K562 (cell line): ENCODE results near the gene ARHGAP25. TPM values are rescaled to one million over a fixed set of nuclear protein-coding genes. Genes with fewer than 3 reads are reported as not detected.

Experiments
- COPS2 ChIP-seq: fragments of 450-650 bp; conservative IDR thresholded peaks from 2 replicates; pipeline ENCODE4 v1.6.1; 2016; ENCODE audit warnings: mild to moderate bottlenecking, moderate library complexity
- FOS ChIP-seq: IDR thresholded peaks from 3 replicates; pipeline ENCODE4 v1.6.1; 2011; ENCODE audit not compliant: insufficient read length; ENCODE audit errors: extremely low read depth
- ILF3 ChIP-seq: fragments of 450-650 bp; IDR thresholded peaks from 2 replicates; pipeline ENCODE4 v1.6.1; 2018; ENCODE audit warnings: antibody characterized with exemption, mild to moderate bottlenecking, moderate library complexity, borderline replicate concordance
- NFIC ChIP-seq: fragments of 450-650 bp; IDR thresholded peaks from 2 replicates; pipeline ENCODE4 v1.6.1; 2017; ENCODE audit warnings: mild to moderate bottlenecking, inconsistent platforms
- RAD21 ChIP-seq, 2 experiments: fragments of 250-450 bp in 1 of 2; fragments of 450-650 bp in 1 of 2; sonication (Bioruptor Pico) in 1 of 2; formaldehyde crosslinking in 1 of 2; IDR thresholded peaks in 1 of 2; conservative IDR thresholded peaks in 1 of 2; 2 replicates each; pipeline versions ENCODE4 v1.4.0 to v1.8.0; 2020 to 2022; ENCODE audit warnings: mild to moderate bottlenecking in 2 of 2, moderate library complexity in 1 of 2
- ZSCAN29 ChIP-seq: fragments of 450-650 bp; IDR thresholded peaks from 2 replicates; pipeline ENCODE4 v1.6.1; 2017
- polyA plus RNA-seq, 8 experiments: library from polyadenylated mRNA; depleted of rRNA in 4 of 8; stranded (reverse) in 5 of 8; unstranded in 3 of 8; fragments of >200 nt; fragmentation: Nextera tagmentation in 2 of 8; fragmentation: Illumina TruSeq in 1 of 8; extraction: Ambion mirVana in 2 of 8; extraction: Trizol in 1 of 8; gene quantifications; 2 replicates each; pipeline versions ENCODE4 v1.2.1 to v1.2.3, GENCODE V29; 2011 to 2014; ENCODE audit warnings: inconsistent platforms in 1 of 8, missing spikeins in 1 of 8
- total RNA-seq, 7 experiments: library from RNA; depleted of rRNA in 6 of 7; stranded (reverse); fragments of >200 nt in 6 of 7; fragmentation: Illumina TruSeq in 2 of 7; extraction: Trizol in 2 of 7; gene quantifications; 2 replicates each; pipeline versions ENCODE4 v1.2.1 to v1.2.3, GENCODE V29; 2011 to 2021; ENCODE audit warnings: low replicate concordance in 1 of 7
- TF ChIP-seq, protein P1 (sequence below), 2 experiments: fragments of 450-650 bp; IDR thresholded peaks; 2 replicates each; pipeline ENCODE4 v1.6.1; 2016; ENCODE audit warnings: mild to moderate bottlenecking in 2 of 2, borderline replicate concordance in 1 of 2, low read depth in 1 of 2, moderate library complexity in 1 of 2
- TF ChIP-seq, protein P2 (sequence below): fragments of 450-650 bp; formaldehyde crosslinking; IDR thresholded peaks from 2 replicates; pipeline ENCODE4 v1.4.0; 2022; ENCODE audit warnings: missing genetic modification characterization
- TF ChIP-seq, protein P3 (sequence below), 2 experiments: fragments of 150-350 bp in 1 of 2; IDR thresholded peaks; 2 replicates each; pipeline ENCODE4 v1.6.1; 2012 to 2016; ENCODE audit warnings: low read depth in 2 of 2, low read length in 2 of 2, mild to moderate bottlenecking in 1 of 2, moderate library complexity in 1 of 2
- TF ChIP-seq, protein P4 (sequence below), 3 experiments: IDR thresholded peaks in 2 of 3; conservative IDR thresholded peaks in 1 of 3; 2 replicates each; pipeline ENCODE4 v1.5.1; 2011 to 2012; ENCODE audit warnings: low read length in 3 of 3, mild to moderate bottlenecking in 3 of 3, control low read depth in 2 of 3, improper control_type of control experiment in 1 of 3, inconsistent platforms in 1 of 3, low read depth in 1 of 3, mixed read lengths in 1 of 3, moderate library complexity in 1 of 3; ENCODE audit not compliant: insufficient read depth in 2 of 3

ARHGAP25 gene
- total and polyA plus RNA-seq, 9 of the 15 experiments (the other 6 are each of a cell fraction or from before 2014, with no cell fraction given) = 4.9 to 14.8 (median 10.7) TPM

DNA sequence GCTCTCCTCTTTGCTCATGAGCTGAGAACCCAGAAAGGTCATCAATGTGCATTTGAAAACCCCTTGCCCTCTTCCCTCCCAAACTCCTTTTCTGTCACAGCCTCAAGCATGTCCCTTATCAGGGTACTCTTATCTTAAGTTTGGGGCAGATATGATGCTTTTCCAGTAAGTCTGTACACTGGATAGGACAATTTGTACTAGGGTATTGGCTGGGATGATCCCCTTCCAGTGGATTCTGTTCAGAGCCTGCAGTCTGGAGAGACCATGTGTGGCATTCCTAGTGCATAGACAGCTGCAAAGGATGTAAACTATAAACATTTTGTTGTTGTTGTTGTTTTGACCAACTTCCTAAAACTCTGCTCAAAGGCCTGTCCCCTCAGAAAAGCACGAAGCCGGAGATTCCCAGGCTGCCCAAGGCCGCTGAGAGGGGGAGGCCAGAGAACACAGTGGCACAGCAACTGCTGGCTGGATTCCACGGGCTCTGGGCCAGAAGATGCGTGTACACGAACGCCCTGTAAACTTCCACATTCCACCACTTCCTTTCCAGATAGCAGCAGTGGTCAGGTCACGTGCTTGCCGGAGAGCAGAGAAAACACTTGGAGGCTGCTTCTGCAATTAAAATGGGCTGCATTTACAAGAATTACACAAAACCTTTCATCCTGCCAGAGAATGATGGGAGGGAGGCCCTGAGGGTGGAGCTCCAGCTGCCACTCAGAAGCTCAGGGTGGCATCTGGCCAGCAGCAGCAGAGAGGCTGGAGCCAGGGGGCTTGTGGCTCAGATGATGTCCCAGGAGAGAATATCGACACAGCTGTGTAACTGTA is 94.5 kb downstream of the ARHGAP25 start (continued):
- TF ChIP-seq, protein P1, sequence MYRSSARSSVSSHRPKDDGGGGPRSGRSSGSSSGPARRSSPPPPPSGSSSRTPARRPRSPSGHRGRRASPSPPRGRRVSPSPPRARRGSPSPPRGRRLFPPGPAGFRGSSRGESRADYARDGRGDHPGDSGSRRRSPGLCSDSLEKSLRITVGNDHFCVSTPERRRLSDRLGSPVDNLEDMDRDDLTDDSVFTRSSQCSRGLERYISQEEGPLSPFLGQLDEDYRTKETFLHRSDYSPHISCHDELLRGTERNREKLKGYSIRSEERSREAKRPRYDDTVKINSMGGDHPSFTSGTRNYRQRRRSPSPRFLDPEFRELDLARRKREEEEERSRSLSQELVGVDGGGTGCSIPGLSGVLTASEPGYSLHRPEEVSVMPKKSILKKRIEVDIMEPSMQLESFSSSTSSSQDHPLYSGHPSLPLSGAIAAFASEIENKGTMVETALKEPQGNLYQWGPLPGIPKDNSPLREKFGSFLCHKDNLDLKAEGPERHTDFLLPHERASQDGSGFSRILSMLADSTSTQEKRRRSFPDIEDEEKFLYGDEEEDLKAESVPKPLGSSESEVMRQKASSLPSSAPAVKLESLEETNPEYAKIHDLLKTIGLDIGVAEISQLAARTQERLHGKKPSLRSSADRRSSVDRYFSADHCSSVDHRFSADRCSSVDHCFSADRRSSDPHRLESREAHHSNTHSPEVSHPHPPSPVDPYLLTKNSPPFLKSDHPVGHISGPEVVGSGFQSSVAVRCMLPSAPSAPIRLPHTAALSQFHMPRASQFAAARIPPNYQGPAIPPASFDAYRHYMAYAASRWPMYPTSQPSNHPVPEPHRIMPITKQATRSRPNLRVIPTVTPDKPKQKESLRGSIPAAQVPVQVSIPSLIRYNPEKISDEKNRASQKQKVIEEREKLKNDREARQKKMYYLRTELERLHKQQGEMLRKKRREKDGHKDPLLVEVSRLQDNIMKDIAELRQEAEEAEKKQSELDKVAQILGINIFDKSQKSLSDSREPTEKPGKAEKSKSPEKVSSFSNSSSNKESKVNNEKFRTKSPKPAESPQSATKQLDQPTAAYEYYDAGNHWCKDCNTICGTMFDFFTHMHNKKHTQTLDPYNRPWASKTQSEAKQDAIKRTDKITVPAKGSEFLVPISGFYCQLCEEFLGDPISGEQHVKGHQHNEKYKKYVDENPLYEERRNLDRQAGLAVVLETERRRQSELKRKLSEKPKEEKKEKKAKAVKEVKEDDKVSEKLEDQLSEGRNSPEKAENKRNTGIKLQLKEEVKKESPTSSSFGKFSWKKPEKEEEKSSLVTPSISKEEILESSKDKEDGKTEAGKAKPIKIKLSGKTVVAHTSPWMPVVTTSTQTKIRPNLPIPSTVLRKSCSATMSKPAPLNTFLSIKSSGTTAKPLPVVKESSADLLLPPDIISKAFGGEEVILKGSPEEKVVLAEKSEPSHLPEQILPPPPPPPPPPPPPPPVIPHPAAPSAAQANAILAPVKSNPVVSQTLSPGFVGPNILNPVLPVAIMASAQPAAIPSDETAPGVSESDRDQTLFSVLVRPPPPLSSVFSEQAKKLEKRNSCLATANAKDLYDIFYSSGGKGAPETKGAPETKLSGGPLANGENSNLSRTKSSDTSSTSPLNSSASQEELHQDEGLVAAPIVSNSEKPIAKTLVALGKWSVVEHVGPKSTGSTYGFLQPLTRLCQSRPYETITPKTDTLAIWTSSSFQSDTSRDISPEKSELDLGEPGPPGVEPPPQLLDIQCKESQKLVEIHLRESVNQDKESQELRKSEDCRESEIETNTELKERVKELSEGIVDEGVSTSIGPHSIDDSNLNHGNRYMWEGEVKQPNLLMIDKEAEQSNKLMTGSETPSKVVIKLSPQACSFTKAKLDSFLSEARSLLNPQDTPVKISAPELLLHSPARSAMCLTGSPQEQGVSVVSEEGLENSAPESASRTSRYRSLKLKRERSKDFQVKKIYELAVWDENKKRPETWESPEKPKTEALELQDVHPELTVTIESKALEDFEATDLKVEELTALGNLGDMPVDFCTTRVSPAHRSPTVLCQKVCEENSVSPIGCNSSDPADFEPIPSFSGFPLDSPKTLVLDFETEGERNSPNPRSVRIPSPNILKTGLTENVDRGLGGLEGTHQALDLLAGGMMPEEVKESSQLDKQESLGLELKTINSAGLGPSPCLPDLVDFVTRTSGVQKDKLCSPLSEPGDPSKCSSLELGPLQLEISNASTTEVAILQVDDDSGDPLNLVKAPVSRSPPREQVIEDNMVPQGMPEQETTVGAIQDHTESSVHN (IDR thresholded peaks at IDR 0.05; ENCODE audit: borderline replicate concordance in 1 of 2, low read depth in 1 of 2) = peak in 1 of 2 experiments; percentile 48; a peak in 1 of 4 replicates
- TF ChIP-seq NFIC = peak; percentile 97
- no peak for TF ChIP-seq ZSCAN29
- no peak for TF ChIP-seq COPS2
- no peak for TF ChIP-seq FOS
- TF ChIP-seq, protein P2, sequence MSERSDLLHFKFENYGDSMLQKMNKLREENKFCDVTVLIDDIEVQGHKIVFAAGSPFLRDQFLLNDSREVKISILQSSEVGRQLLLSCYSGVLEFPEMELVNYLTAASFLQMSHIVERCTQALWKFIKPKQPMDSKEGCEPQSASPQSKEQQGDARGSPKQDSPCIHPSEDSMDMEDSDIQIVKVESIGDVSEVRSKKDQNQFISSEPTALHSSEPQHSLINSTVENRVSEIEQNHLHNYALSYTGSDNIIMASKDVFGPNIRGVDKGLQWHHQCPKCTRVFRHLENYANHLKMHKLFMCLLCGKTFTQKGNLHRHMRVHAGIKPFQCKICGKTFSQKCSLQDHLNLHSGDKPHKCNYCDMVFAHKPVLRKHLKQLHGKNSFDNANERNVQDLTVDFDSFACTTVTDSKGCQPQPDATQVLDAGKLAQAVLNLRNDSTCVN (CRISPR knock-in tag) = no peak
- TF ChIP-seq, protein P3, sequence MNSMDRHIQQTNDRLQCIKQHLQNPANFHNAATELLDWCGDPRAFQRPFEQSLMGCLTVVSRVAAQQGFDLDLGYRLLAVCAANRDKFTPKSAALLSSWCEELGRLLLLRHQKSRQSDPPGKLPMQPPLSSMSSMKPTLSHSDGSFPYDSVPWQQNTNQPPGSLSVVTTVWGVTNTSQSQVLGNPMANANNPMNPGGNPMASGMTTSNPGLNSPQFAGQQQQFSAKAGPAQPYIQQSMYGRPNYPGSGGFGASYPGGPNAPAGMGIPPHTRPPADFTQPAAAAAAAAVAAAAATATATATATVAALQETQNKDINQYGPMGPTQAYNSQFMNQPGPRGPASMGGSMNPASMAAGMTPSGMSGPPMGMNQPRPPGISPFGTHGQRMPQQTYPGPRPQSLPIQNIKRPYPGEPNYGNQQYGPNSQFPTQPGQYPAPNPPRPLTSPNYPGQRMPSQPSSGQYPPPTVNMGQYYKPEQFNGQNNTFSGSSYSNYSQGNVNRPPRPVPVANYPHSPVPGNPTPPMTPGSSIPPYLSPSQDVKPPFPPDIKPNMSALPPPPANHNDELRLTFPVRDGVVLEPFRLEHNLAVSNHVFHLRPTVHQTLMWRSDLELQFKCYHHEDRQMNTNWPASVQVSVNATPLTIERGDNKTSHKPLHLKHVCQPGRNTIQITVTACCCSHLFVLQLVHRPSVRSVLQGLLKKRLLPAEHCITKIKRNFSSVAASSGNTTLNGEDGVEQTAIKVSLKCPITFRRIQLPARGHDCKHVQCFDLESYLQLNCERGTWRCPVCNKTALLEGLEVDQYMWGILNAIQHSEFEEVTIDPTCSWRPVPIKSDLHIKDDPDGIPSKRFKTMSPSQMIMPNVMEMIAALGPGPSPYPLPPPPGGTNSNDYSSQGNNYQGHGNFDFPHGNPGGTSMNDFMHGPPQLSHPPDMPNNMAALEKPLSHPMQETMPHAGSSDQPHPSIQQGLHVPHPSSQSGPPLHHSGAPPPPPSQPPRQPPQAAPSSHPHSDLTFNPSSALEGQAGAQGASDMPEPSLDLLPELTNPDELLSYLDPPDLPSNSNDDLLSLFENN (IDR thresholded peaks at IDR 0.05; ENCODE audit: low read depth in 2 of 2, low read length in 2 of 2) = no peak
- no peak for TF ChIP-seq ILF3
- peak in 1 of 2 experiments; percentile 10; a peak in 1 of 4 replicates for TF ChIP-seq RAD21 (CRISPR knock-in tag; conservative IDR thresholded peaks at IDR 0.05 in 1 of 2, IDR thresholded peaks at IDR 0.05 in 1 of 2)
- TF ChIP-seq, protein P4, sequence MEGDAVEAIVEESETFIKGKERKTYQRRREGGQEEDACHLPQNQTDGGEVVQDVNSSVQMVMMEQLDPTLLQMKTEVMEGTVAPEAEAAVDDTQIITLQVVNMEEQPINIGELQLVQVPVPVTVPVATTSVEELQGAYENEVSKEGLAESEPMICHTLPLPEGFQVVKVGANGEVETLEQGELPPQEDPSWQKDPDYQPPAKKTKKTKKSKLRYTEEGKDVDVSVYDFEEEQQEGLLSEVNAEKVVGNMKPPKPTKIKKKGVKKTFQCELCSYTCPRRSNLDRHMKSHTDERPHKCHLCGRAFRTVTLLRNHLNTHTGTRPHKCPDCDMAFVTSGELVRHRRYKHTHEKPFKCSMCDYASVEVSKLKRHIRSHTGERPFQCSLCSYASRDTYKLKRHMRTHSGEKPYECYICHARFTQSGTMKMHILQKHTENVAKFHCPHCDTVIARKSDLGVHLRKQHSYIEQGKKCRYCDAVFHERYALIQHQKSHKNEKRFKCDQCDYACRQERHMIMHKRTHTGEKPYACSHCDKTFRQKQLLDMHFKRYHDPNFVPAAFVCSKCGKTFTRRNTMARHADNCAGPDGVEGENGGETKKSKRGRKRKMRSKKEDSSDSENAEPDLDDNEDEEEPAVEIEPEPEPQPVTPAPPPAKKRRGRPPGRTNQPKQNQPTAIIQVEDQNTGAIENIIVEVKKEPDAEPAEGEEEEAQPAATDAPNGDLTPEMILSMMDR (IDR thresholded peaks at IDR 0.05 in 2 of 3, conservative IDR thresholded peaks at IDR 0.05 in 1 of 3; ENCODE audit: insufficient read depth in 2 of 3, low read depth in 1 of 3, low read length in 3 of 3) = no peak
